Nucleus accumbens (tissue), 56 donors: ENCODE results near the gene SCGB3A2.

ENCODE experiments used
- DNase-seq, 56 donors: peaks; one replicate each; lab custom pipeline; 2025; lab: John Stamatoyannopoulos, UW

The SCGB3A2 gene

GRCh38 chr5:147878066-147878759 is at the start of gene SCGB3A2:
TSS of gene SCGB3A2 (plus strand) at chr5:147878711. CDS start at chr5:147878804, 93 bp downstream.
- DNase-seq, result no peak

- DNase-seq, result no peak
These were observed 48.5 kb upstream of the SCGB3A2 start for GRCh38 chr5:147830035-147830434.

GRCh38 chr5:147831465-147831864 is 47.0 kb upstream of the SCGB3A2 start, which contains the start of gene SPINK1:
TSS of gene SPINK1 (minus strand) at chr5:147831671. CDS start at chr5:147831577, 94 bp downstream.
- DNase-seq, result no peak

- no peak for DNase-seq
These were observed 46.0 kb upstream of the SCGB3A2 start for GRCh38 chr5:147832541-147832940.

GRCh38 chr5:147835386-147835798 is 43.1 kb upstream of the SCGB3A2 start:
- DNase-seq, result no peak

- no peak for DNase-seq
These were observed 42.1 kb upstream of the SCGB3A2 start for GRCh38 chr5:147836439-147836838.

- no peak for DNase-seq
These were observed 35.6 kb upstream of the SCGB3A2 start for GRCh38 chr5:147842869-147843268.

GRCh38 chr5:147844846-147845245 is 33.7 kb upstream of the SCGB3A2 start:
- no peak for DNase-seq

- DNase-seq, result no peak
These were observed 32.9 kb upstream of the SCGB3A2 start for GRCh38 chr5:147845618-147846017.

GRCh38 chr5:147849226-147849625 is 29.3 kb upstream of the SCGB3A2 start:
- no peak for DNase-seq

- DNase-seq, result no peak
These were observed 26.9 kb upstream of the SCGB3A2 start for GRCh38 chr5:147851578-147851977.

- no peak for DNase-seq
These were observed 26.1 kb upstream of the SCGB3A2 start for GRCh38 chr5:147852365-147852764.

- DNase-seq, result no peak
These were observed 25.0 kb upstream of the SCGB3A2 start for GRCh38 chr5:147853372-147853987.

GRCh38 chr5:147854331-147854730 is 24.2 kb upstream of the SCGB3A2 start:
- no peak for DNase-seq

- no peak for DNase-seq
These were observed 23.4 kb upstream of the SCGB3A2 start for GRCh38 chr5:147854894-147855773.

GRCh38 chr5:147855774-147856069 is 22.8 kb upstream of the SCGB3A2 start:
- DNase-seq, result no peak

- no peak for DNase-seq
These were observed 21.7 kb upstream of the SCGB3A2 start for GRCh38 chr5:147856801-147857200.

- DNase-seq, result peak in 36 of 56 donors; percentile 0 to 83 (median 14)
These were observed 21.0 kb upstream of the SCGB3A2 start for GRCh38 chr5:147857302-147858129.

GRCh38 chr5:147858565-147858964 is 19.9 kb upstream of the SCGB3A2 start:
- DNase-seq, result no peak

- no peak for DNase-seq
These were observed 18.4 kb upstream of the SCGB3A2 start for GRCh38 chr5:147859962-147860640.
